ENCODE data around the gene CENPM.

The CENPM gene

DNA sequence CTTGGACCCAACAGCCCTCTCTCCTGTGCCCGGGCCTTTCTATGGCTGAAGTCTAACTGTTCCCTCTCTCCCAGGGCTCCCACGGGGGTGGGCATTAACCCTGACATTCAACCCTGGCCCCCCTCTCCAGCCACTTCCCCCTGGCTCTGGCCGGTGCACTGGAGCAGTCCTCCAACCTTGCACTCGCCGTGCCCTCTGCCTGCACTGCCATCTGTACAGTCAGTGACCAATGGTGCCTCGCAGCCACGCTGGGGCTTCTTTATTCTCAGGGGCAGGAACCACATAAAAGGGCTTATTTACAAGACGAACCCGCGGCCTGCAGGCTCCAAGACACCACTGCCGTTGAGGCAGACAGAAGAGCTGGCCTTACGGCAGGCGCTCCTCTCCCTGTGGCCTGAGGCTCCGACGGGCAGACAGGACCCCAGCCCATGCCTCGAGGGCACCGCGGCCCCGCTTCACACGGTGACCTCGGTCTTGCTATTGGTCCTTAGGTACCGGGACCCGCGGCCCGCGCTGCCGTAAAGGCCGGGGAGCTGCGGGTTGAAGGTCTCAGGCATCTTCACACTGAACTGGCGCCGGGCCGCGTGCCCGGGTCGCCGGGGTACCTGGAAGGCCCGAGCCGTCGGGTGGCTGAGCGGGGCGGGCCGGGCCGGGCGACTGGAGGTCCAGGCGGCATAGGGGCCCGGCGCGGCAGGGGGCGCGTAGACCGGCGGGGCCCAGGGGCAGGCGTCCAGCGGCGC, 37.5 kb downstream of the CENPM start:
- no peak overlapping the region for H3K4me3 ChIP-seq (ENCODE audit: low read length)
- no peak for TF ChIP-seq CTCF (IDR thresholded peaks at IDR 0.05; ENCODE audit: insufficient read depth, low read depth, low read length, missing control alignments)
- no peak for DNase-seq (ENCODE audit: low read depth)

GRCh38 chr22:41908411-41909309, 38.3 kb downstream of the CENPM start:
- DNase-seq (ENCODE audit: low read depth): no peak
- no peak for TF ChIP-seq CTCF (IDR thresholded peaks at IDR 0.05; ENCODE audit: insufficient read depth, low read depth, low read length, missing control alignments)
- no peak overlapping the region for H3K4me3 ChIP-seq (ENCODE audit: low read length)

DNA sequence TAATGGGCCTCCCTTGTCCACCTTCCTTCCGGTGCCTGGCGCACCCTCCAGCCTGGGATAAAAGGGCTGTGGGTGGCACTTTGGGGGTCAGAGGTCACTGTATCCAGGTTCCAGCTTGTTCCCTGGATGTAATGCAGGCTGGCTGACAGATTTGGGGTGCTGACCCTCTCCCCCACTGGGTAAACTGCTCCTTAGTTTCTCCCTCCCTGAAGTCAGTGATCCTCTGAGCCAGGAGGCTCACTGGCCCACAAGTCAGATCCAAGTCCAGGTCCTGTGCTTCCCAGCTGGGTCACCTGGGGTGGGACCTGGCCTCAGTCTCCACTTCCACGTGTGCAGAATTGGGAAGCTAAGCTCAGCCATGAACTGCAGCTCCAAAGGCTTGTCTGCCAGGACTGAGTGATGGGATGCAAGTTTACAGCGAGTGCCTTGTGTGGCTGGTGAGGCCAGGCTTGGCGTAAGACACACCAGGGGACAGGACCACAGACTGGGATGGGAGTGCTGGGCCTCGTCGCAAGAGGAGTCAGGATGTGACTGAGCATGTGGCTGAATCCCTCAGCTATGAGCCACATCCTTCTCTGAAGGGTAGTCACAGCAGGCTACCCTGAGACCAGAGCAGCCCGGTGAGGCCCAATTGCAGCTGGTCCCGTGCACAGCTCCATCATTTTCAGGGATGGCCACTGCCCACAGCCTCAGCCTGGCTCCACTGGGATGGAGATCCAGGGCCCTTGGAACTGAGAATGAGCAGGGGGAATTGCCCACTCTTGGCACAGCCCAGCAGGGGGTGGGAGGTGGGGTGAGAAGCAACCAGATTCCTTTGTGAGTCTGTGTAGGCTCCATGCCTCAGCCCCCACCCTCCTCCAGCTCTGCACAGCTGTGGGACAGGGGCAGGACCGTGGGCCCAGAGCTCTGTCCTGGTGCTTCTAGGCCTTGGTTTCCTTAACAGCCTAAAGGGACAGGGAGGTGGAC, 39.2 kb downstream of the CENPM start:
- no peak overlapping the region for H3K4me3 ChIP-seq (ENCODE audit: low read length)
- DNase-seq (ENCODE audit: low read depth): no peak
- no peak for TF ChIP-seq CTCF (IDR thresholded peaks at IDR 0.05; ENCODE audit: insufficient read depth, low read depth, low read length, missing control alignments)

- no peak for DNase-seq (ENCODE audit: low read depth)
- no peak overlapping the region for H3K4me3 ChIP-seq (ENCODE audit: low read length)
- TF ChIP-seq CTCF (IDR thresholded peaks at IDR 0.05; ENCODE audit: insufficient read depth, low read depth, low read length, missing control alignments): no peak
Measured at GRCh38 chr22:41906822-41907221, 40.1 kb downstream of the CENPM start.

DNA sequence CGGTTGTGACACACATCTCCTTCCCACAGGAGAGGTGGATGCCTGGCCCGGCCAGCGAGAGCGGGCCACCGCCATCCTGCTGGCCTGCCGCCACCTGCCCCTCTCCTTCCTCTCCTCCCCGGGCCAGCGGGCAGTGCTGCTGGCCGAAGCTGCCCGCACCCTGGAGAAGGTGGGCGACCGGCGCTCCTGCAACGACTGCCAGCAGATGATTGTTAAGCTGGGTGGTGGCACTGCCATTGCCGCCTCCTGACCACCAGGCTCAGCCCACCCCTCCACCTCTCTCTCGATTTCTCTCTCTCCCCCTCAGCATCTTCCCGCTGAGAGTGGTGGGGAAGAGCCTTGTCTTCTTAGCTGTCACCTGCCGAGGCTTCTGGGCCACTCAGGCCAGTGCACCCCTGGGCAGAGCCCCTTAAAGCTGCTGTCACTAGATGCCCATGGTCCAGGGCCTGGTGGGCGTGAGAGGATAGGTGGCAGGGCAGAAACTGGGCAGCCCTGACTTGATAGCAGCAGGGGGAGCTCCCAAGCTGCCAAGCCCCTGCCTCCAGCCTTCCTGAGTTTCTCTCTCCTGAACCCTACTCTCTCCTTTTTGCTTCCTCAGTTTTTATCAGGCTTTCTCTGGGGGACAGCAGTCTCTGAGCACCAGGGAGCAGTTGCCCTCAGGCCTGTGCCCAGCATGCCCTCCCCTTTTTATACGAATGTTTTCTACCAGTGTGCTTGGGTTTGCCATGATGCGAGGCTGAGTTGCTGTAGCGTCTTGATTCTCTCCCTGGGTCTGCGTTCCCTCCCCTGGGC, 41.3 kb downstream of the CENPM start:
- DNase-seq (ENCODE audit: low read depth): no peak
- no peak overlapping the region for H3K4me3 ChIP-seq (ENCODE audit: low read length)
- TF ChIP-seq CTCF (IDR thresholded peaks at IDR 0.05; ENCODE audit: insufficient read depth, low read depth, low read length, missing control alignments): no peak

Measured in epithelial cell of esophagus (primary cell).